ENCODE data around the gene MAN1C1.
"Not testable (repeated sequence)": the region's sequence is repeated elsewhere in the genome, so short reads cannot be mapped to it uniquely, and the experiment has no call there.

- TF ChIP-seq CTCF (conservative IDR thresholded peaks at IDR 0.05 in 1 of 2, IDR thresholded peaks at IDR 0.05 in 1 of 2; ENCODE audit: extremely low read depth in 1 of 2, insufficient read depth in 1 of 2, low read depth in 1 of 2, low read length in 2 of 2); EZH2 (IDR thresholded peaks at IDR 0.05; ENCODE audit: borderline replicate concordance, low read length): not testable (repeated sequence)
Observed at GRCh38 chr1:25588786-25589185, 27.8 kb upstream of the MAN1C1 start.
